Cardiac fibroblast (primary cell): ENCODE results near the gene PARVB.
"Not testable (repeated sequence)": the region's sequence is repeated elsewhere in the genome, so short reads cannot be mapped to it uniquely, and the experiment has no call there.

Experiments
- DNase-seq, 2 donors: peaks; one replicate each; pipeline versions ENCODE4 v3.0.0 to v3.0.0-alpha.2; 2010; ENCODE audit warnings: low read depth in 2 of 2
- H3K4me3 ChIP-seq, 2 donors: replicated peaks in 1 of 2; 1 replicate in 1 of 2; 2 replicates in 1 of 2; pipeline ENCODE4 v1.5.1; 2011; ENCODE audit warnings: low read depth in 2 of 2, low read length in 2 of 2, mild to moderate bottlenecking in 2 of 2, moderate library complexity in 1 of 2
- TF ChIP-seq, protein P1 (sequence below): IDR thresholded peaks from one replicate; pipeline ENCODE4 v1.5.1; 2011; ENCODE audit warnings: low read depth, mild to moderate bottlenecking, low read length, inconsistent platforms

The PARVB gene

DNA sequence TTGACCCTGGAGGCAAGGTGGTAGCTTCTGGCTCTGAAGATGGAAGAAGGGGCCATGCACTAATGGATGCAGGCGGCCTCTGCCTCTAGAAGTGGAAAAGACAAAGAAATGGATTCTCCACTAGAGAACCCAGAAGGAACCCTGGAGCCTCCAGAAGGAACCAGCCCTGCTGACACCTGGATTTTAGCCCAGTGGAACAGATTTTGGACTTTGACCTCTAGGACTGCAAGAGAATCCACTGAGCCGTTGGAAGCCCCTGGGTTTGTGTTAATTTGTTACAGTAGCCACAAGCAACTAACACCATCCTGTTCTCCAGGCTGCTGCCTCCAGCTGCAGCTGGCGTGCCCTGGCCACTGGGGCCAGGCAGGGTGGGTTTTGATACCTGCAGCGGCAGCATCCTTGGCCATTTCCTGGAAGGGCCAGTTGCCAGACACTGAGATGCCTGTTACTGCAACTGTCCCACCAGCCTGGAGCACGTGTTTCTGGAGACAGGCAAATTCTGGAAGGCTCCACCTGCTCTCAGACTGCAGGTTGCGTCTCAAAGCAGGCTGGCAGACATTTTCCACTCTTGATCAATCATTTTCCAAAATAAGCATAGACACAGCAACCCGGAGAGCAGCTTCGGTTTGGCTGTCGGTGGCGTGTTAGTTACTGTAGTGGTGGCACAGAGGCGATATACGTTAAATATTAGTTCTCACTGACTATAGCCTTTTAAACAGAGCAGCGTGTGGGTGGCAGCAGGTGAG is 79.8 kb downstream of the PARVB start:
- H3K4me3 ChIP-seq: no peak overlapping the region
- DNase-seq: no peak
- TF ChIP-seq, protein P1, sequence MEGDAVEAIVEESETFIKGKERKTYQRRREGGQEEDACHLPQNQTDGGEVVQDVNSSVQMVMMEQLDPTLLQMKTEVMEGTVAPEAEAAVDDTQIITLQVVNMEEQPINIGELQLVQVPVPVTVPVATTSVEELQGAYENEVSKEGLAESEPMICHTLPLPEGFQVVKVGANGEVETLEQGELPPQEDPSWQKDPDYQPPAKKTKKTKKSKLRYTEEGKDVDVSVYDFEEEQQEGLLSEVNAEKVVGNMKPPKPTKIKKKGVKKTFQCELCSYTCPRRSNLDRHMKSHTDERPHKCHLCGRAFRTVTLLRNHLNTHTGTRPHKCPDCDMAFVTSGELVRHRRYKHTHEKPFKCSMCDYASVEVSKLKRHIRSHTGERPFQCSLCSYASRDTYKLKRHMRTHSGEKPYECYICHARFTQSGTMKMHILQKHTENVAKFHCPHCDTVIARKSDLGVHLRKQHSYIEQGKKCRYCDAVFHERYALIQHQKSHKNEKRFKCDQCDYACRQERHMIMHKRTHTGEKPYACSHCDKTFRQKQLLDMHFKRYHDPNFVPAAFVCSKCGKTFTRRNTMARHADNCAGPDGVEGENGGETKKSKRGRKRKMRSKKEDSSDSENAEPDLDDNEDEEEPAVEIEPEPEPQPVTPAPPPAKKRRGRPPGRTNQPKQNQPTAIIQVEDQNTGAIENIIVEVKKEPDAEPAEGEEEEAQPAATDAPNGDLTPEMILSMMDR: no peak

DNA sequence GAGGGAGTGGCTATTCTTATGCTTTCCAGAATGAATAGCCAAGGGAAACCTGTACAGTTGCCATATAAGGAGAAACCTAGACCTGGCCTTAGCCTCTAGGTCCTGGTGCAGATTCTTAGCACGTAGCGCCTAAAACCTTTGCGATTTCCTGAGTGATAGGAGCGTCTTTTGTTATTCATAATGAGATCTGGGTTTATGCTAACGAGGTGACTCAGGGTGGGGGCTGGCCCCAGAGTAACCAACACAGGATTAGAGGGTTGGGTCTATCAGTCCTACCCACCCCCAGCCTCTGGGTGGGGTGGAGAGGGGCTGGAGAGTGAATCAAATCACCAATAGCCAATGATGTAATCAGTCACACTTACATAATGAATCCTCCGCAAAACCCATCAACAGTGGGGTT is 83.2 kb downstream of the PARVB start:
- no peak for DNase-seq
- no peak overlapping the region for H3K4me3 ChIP-seq
- TF ChIP-seq, protein P1: no peak

DNA sequence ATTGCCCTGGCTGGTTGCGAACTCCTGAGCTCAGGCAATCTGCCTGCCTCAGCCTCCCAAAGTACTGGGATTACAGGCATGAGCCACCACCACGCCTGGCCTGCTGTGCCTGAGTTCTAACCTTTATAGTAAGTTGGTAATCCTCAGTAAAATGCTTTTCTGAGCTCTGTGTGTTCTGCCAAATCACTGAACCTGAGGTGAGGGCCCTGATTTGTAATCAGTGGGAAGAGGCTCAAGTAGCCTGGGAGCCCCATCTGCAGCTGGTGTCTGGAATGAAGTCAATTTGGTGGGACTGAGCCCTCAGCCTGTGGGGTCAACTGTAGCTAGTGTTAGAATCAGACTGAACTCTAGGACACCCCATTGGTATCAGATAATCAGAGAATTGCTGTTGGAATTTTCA is 84.0 kb downstream of the PARVB start:
- no peak overlapping the region for H3K4me3 ChIP-seq
- no peak for DNase-seq
- TF ChIP-seq, protein P1: no peak

DNA sequence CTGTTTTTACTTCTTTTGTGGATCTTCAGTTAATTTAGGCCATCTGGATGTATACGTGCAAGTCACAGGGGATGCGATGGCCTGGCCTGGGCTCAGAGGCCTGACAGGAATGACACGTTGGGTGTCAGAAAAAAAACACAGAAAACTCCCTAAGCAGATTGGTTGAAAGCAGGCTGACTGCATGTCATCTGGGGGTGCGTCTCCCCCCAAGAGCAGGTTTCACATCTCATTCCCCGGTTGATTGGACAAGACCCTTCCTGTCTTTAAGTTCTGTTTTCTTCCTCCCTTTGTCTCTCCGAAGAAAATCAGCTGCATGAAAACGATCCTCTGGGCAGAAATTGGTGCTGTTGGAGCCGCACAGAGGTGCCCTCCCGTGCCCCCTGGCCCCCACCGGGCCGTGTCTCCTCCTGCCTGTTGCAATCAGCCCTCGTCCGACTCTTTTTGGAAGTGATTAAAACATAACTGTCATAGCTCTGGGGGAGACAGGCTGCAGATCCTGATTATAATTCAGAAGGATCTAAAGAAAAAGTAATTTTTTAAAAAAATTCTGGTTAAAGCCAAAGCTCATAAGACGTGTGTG is 84.8 kb downstream of the PARVB start:
- TF ChIP-seq, protein P1: no peak
- H3K4me3 ChIP-seq: no peak overlapping the region

DNA sequence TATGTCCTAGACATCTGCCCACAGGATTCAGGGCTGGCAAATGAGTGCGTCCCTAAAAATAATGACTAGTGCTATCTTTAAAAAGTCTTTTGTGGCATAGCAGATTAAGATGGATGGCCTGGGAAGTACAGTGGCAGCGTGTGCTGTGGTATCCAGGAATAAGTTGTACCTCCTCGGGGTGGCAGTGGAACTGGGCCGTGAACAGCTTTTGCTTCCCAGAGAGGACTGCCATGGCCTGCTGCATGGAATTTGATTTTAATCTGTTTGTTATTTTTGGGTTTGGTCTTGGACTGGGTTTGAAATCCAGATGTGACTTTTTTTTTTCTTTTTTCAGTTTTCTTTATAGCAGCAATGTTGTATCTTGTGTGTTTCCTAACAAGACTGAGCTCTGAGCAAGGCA is 85.3 kb downstream of the PARVB start:
- no peak for DNase-seq
- no peak overlapping the region for H3K4me3 ChIP-seq
- TF ChIP-seq, protein P1: no peak

More for the DNA sequence above, 84.8 kb downstream of the PARVB start:
- DNase-seq: no peak

DNA sequence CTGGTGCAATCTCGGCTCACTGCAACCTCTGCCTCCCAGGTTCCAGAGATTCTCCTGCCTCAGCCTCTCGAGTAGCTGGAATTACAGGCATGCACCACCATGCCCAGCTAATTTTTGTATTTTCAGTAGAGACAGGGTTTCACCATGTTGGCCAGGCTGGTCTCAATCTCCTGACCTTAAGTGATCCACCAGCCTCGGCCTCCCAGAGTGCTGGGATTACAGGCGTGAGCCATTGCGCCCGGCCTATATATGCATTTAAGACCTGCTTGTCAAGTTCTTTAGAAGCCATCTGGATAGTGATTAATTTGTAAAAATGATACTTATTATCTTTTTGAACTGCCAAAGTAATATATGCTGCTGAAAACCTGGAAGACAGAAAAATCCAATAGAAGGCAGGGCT is 86.6 kb downstream of the PARVB start:
- DNase-seq, H3K4me3 ChIP-seq: not testable (repeated sequence)

DNA sequence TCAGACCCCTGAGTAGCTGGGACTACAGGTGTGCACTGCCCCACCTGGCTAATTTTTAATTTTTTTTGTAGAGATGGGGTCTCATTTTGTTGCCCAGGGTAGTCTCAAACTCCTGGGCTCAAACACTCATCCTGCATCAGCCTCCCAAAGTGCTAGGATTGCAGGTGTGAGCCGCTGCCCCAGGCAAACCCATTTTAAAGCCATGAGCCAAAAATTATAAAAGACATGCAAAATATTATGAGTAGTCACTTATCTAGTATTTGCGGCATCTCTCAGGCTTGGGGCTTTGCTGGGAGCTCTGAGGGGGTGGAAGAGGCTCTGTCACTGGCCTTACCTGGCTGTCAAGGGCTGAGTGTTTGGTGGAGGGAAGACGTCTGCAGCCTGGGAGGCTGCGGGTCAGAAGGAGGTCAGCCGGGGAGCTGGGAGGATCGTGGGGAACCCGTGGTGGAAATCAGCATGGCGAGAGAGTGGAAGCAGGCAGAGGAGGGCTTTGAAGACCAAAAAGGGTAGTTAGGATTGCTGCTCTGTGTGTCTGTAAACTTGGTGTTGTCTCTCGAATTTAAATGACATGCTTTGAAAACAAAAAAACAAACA is 87.6 kb downstream of the PARVB start:
- no peak overlapping the region for H3K4me3 ChIP-seq
- no peak for DNase-seq
- TF ChIP-seq, protein P1: no peak
